Stimulated activated naive CD8-positive, alpha-beta T cell treated with anti-CD3 and anti-CD28 coated beads, Interleukin-15, amount 100 ng/mL, for 72 hours (primary cell): ENCODE measurements around the gene ARHGAP26.

ENCODE experiments used
- ATAC-seq: fragments of 150-1000 bp; cut with Tn5 transposase; 2 replicates; pipeline ENCODE4 v1.10.0; 2021; ENCODE audit warnings: mild to moderate bottlenecking, moderate library complexity
- DNase-seq, 2 donors: peaks; one replicate each; pipeline ENCODE4 v3.0.0; 2021 to 2022
- H3K27ac Mint-ChIP-seq, 2 donors: one replicate each; pipeline ENCODE4 v1.8.0; 2022; ENCODE audit warnings: mild to moderate bottlenecking in 2 of 2, mixed read lengths in 2 of 2, moderate library complexity in 2 of 2
- H3K27me3 Mint-ChIP-seq: one replicate; pipeline ENCODE4 v1.8.0; 2022; ENCODE audit warnings: mixed read lengths
- H3K4me1 Mint-ChIP-seq: one replicate; pipeline ENCODE4 v1.8.0; 2022; ENCODE audit warnings: mild to moderate bottlenecking, mixed read lengths
- H3K4me3 Mint-ChIP-seq, 2 donors: one replicate each; pipeline ENCODE4 v1.8.0; 2022; ENCODE audit warnings: mild to moderate bottlenecking in 2 of 2, mixed read lengths in 2 of 2, moderate library complexity in 1 of 2
- H3K9me3 Mint-ChIP-seq, 2 donors: one replicate each; pipeline ENCODE4 v1.8.0; 2022; ENCODE audit warnings: mixed read lengths in 2 of 2

The ARHGAP26 gene

GRCh38 chr5:143011585-143011984, 241.4 kb downstream of the ARHGAP26 start:
- Mint-ChIP-seq H3K27me3 (no peaks in the 10 kb centered on the region), H3K4me1 (peaks cover 78% of the 10 kb centered on the region), H3K4me3 (no peak overlapping the region), H3K27ac (no peak overlapping the region), H3K9me3 (no peaks in the 10 kb centered on the region)
- ATAC-seq (no peak), DNase-seq (no peak)

GRCh38 chr5:143013176-143013891, 243.2 kb downstream of the ARHGAP26 start:
- H3K9me3 Mint-ChIP-seq: peaks cover 9 to 10% of the 10 kb centered on the region in 2 donors
- H3K4me1 Mint-ChIP-seq: peaks cover 73% of the 10 kb centered on the region
- no peaks in the 10 kb centered on the region for H3K27me3 Mint-ChIP-seq
- ATAC-seq: no peak
- H3K27ac Mint-ChIP-seq: no peak overlapping the region
- DNase-seq: no peak
- H3K4me3 Mint-ChIP-seq: no peak overlapping the region

GRCh38 chr5:143014017-143014651, 244.0 kb downstream of the ARHGAP26 start:
- DNase-seq (peak in 1 of 2 donors; percentile 40), ATAC-seq (no peak)
- H3K9me3 Mint-ChIP-seq: peaks cover 13 to 14% of the 10 kb centered on the region in 2 donors
- H3K4me1 Mint-ChIP-seq: peaks cover 68% of the 10 kb centered on the region
- no peaks in the 10 kb centered on the region for H3K27me3 Mint-ChIP-seq
- peak overlapping the region in 1 of 2 donors; percentile 48 for H3K27ac Mint-ChIP-seq
- H3K4me3 Mint-ChIP-seq: no peak overlapping the region

- Mint-ChIP-seq H3K9me3 (peaks cover 13 to 14% of the 10 kb centered on the region in 2 donors), H3K4me1 (peaks cover 67% of the 10 kb centered on the region), H3K27me3 (no peaks in the 10 kb centered on the region), H3K27ac (peak overlapping the region in 1 of 2 donors; percentile 50), H3K4me3 (no peak overlapping the region)
- ATAC-seq: peak; percentile 46
- peak; percentile 54 to 56 for DNase-seq
Measured at GRCh38 chr5:143016777-143017516, 246.8 kb downstream of the ARHGAP26 start.

GRCh38 chr5:143017541-143017940, 247.4 kb downstream of the ARHGAP26 start:
- H3K27me3 Mint-ChIP-seq: no peaks in the 10 kb centered on the region
- no peak overlapping the region for H3K27ac Mint-ChIP-seq

GRCh38 chr5:143017992-143018391, 247.8 kb downstream of the ARHGAP26 start:
- Mint-ChIP-seq H3K9me3 (peaks cover 13 to 14% of the 10 kb centered on the region in 2 donors), H3K27me3 (no peaks in the 10 kb centered on the region), H3K4me1 (peaks cover 71% of the 10 kb centered on the region), H3K4me3 (no peak overlapping the region), H3K27ac (no peak overlapping the region)
- DNase-seq (no peak), ATAC-seq (no peak)

More at GRCh38 chr5:143017541-143017940, 247.4 kb downstream of the ARHGAP26 start:
- Mint-ChIP-seq H3K9me3 (peaks cover 13 to 14% of the 10 kb centered on the region in 2 donors), H3K4me3 (no peak overlapping the region), H3K4me1 (peaks cover 66% of the 10 kb centered on the region)
- DNase-seq (no peak), ATAC-seq (no peak)

DNA sequence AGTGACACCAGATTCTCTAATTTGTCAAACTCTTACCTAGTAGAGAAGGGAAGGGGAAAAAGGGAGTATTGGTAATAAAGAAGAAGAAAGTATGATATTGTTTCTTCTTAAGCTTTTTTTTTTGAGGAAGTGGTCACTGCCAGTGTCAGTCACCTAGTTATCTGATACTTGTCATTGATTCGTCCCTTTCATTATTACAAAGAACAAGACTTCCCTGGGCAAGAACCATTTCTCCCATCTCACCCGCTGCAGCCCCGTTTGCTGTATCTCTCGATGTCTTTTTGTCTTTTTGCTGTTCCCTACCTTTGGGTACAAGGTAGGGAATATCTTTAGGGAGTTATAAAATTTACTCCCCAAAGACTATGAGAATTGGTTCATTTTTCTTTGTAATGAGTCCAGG, 249.0 kb downstream of the ARHGAP26 start:
- H3K27ac Mint-ChIP-seq: no peak overlapping the region
- ATAC-seq: no peak
- H3K4me3 Mint-ChIP-seq: no peak overlapping the region
- no peaks in the 10 kb centered on the region for H3K27me3 Mint-ChIP-seq
- DNase-seq: no peak
- H3K9me3 Mint-ChIP-seq: peaks cover 13 to 14% of the 10 kb centered on the region in 2 donors
- peaks cover 72% of the 10 kb centered on the region for H3K4me1 Mint-ChIP-seq

DNA sequence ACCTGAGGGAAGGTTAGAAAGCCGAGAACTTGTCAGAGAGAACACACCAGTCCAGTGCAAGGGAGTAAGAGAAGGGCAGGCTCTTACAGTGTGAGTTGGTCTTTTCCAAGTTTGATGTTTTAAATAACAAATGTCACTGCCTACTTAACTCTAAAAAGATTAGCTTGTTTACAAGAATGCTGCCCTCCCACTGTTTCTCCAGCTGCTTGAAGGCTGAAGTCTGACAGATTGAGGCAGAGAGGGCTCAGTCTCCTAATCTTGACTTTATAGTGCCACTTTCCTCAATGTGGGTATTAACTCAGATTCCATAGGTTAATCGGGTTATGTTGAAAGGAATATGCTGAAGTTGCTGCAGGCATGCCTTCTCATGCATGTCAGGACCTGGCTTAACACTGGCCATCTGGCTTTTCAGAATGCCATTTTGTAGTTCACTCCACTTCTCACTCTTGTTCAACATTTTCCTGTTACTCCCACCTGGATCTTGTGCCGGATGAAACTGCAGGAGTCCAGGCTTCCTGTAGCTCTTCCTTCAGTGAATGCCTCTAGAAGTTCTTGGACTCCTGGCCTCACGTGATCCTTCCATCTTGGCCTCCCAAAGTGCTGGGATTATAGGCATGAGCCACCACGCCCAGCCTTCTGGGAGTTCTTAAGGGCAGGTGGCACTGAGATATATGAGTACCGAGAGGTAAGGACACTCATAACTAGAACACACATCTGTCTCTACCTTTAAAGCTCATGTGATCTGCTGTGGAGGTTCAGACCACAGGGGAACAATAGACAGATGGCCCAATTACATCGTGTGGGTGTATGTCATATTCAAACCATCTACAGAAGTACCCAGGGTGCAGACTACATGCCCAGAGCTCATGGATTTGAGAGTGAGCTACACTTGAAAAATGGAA, 249.7 kb downstream of the ARHGAP26 start:
- H3K9me3 Mint-ChIP-seq: peaks cover 13 to 14% of the 10 kb centered on the region in 2 donors
- peak; percentile 36 to 45 for DNase-seq
- ATAC-seq: peak; percentile 89
- H3K4me3 Mint-ChIP-seq: peak overlapping the region; percentile 53
- no peaks in the 10 kb centered on the region for H3K27me3 Mint-ChIP-seq
- peak overlapping the region; percentile 24 to 95 for H3K27ac Mint-ChIP-seq
- peaks cover 75% of the 10 kb centered on the region for H3K4me1 Mint-ChIP-seq

GRCh38 chr5:143021595-143021994, 251.4 kb downstream of the ARHGAP26 start:
- Mint-ChIP-seq H3K4me1 (peaks cover 86% of the 10 kb centered on the region), H3K27ac (peak overlapping the region in 1 of 2 donors; percentile 53), H3K9me3 (peaks cover 13 to 14% of the 10 kb centered on the region in 2 donors), H3K4me3 (no peak overlapping the region), H3K27me3 (no peaks in the 10 kb centered on the region)
- ATAC-seq: no peak
- no peak for DNase-seq

GRCh38 chr5:143023411-143024096, 253.4 kb downstream of the ARHGAP26 start:
- Mint-ChIP-seq H3K27ac (peak overlapping the region; percentile 24 to 74), H3K9me3 (peaks cover 1 to 2% of the 10 kb centered on the region in 2 donors), H3K4me3 (peak overlapping the region; percentile 48 to 59), H3K4me1 (peaks cover 81% of the 10 kb centered on the region), H3K27me3 (no peaks in the 10 kb centered on the region)
- ATAC-seq (peak; percentile 87), DNase-seq (peak; percentile 49 to 75)

DNA sequence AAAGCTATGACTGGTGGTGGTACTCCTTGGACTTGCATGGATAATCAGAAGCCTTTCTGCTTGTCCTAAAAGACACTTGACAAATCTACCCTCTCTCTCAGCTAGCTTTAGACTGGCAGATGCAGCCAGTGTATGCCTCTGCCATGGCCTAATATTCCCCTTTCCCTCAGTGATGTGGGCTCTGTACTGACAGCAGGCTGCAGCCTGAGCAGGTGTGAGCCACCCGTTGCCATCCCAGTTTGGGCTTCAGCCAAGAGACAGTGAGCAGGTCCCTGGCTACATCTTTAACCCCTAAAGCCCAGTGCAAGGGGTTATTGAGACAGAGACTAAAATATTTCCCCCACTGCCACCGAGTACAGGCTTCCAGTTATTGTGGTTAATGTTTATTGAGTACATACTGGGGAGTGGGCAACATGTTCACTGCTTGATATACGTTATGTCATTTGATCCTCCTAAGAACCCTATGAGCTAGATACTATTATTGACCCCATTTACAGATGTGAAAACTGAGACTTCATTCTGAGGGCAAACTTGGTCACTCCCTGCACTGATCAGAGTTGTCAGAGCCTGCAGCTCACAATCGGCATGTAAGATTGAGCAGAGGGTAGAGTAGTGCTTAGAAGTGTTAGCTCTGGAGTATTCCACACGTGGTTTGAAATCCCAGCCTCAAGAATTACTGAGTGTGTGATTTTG, 254.2 kb downstream of the ARHGAP26 start:
- DNase-seq (no peak), ATAC-seq (no peak)
- H3K27ac Mint-ChIP-seq: no peak overlapping the region
- H3K4me3 Mint-ChIP-seq: peak overlapping the region in 1 of 2 donors; percentile 13
- H3K27me3 Mint-ChIP-seq: no peaks in the 10 kb centered on the region
- H3K4me1 Mint-ChIP-seq: peaks cover 83% of the 10 kb centered on the region
- H3K9me3 Mint-ChIP-seq: no peaks in the 10 kb centered on the region

GRCh38 chr5:143025376-143025775, 255.2 kb downstream of the ARHGAP26 start:
- ATAC-seq (no peak), DNase-seq (no peak)
- Mint-ChIP-seq H3K9me3 (no peaks in the 10 kb centered on the region), H3K4me1 (peaks cover 83% of the 10 kb centered on the region), H3K4me3 (no peak overlapping the region), H3K27me3 (no peaks in the 10 kb centered on the region), H3K27ac (no peak overlapping the region)

GRCh38 chr5:143025971-143026370, 255.8 kb downstream of the ARHGAP26 start:
- no peaks in the 10 kb centered on the region for H3K27me3 Mint-ChIP-seq
- H3K4me1 Mint-ChIP-seq: peaks cover 83% of the 10 kb centered on the region
- DNase-seq: no peak
- H3K9me3 Mint-ChIP-seq: no peaks in the 10 kb centered on the region
- peak overlapping the region in 1 of 2 donors; percentile 0 for H3K27ac Mint-ChIP-seq
- H3K4me3 Mint-ChIP-seq: no peak overlapping the region
- no peak for ATAC-seq

DNA sequence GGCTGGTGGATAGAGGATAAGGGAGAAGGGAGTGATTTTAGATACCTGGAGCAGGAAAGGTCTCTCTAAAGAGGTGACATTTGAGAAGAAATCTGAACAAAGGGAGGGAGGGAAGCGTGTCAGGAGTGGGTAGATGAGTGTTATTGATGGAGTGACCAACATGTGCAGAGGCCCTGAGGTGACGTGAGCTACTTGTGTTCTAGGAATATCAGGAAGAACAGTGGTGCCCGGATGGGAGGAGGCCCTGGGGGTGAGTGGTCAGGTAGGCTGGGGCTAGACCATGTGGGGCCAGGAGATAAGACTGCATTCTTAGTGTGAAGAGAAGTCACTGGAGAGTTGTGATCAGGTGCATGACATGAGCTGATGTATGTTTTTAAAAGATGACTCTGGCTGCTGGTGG, 256.2 kb downstream of the ARHGAP26 start:
- no peak for ATAC-seq
- Mint-ChIP-seq H3K4me3 (no peak overlapping the region), H3K4me1 (peaks cover 83% of the 10 kb centered on the region), H3K27ac (peak overlapping the region in 1 of 2 donors; percentile 0), H3K9me3 (no peaks in the 10 kb centered on the region), H3K27me3 (no peaks in the 10 kb centered on the region)
- DNase-seq: no peak
